Fibroblast of lung (primary cell): ENCODE data around the gene AGRN. TPM values are rescaled to one million over a fixed set of nuclear protein-coding genes. Genes with fewer than 3 reads are reported as not detected.

Experiments used
- DNase-seq, 2 donors: peaks; one replicate each; pipeline versions ENCODE4 v3.0.0 to v3.0.0-alpha.2; 2010; ENCODE audit warnings: low read depth in 2 of 2
- H2AFZ ChIP-seq: 2 replicates; pipeline ENCODE4 v1.5.1; 2012; ENCODE audit warnings: low read length, control low read depth, inconsistent platforms
- H3K27ac ChIP-seq: 2 replicates; pipeline ENCODE4 v1.5.1; 2011; ENCODE audit warnings: low read length, control low read depth; ENCODE audit not compliant: insufficient read depth
- H3K27me3 ChIP-seq: 2 replicates; pipeline ENCODE4 v1.5.1; 2011; ENCODE audit warnings: mild to moderate bottlenecking, low read length; ENCODE audit not compliant: control insufficient read depth, insufficient read depth
- H3K36me3 ChIP-seq: 2 replicates; pipeline ENCODE4 v1.5.1; 2011; ENCODE audit warnings: low read length; ENCODE audit not compliant: control insufficient read depth, insufficient read depth
- H3K4me1 ChIP-seq: 2 replicates; pipeline ENCODE4 v1.5.1; 2011; ENCODE audit warnings: low read length; ENCODE audit not compliant: control insufficient read depth, insufficient read depth; ENCODE audit errors: extremely low read depth
- H3K4me2 ChIP-seq: 2 replicates; pipeline ENCODE4 v1.5.1; 2011; ENCODE audit warnings: low read length, control low read depth; ENCODE audit not compliant: insufficient read depth; ENCODE audit errors: extremely low read depth
- H3K4me3 ChIP-seq, 4 experiments: fragments of 200-600 bp in 1 of 4; sonication (generic) in 1 of 4; replicated peaks in 1 of 4; 2 replicates each; pipeline ENCODE4 v1.5.1; 2011 to 2016; ENCODE audit warnings: low read length in 4 of 4, low read depth in 3 of 4, mild to moderate bottlenecking in 3 of 4, control low read depth in 2 of 4, inconsistent platforms in 1 of 4, mixed read lengths in 1 of 4; ENCODE audit not compliant: insufficient read depth in 1 of 4; ENCODE audit errors: control extremely low read depth in 1 of 4
- H3K79me2 ChIP-seq: 2 replicates; pipeline ENCODE4 v1.5.1; 2012; ENCODE audit warnings: mild to moderate bottlenecking, low read length, inconsistent platforms; ENCODE audit not compliant: control insufficient read depth, insufficient read depth
- H3K9ac ChIP-seq: 2 replicates; pipeline ENCODE4 v1.5.1; 2011; ENCODE audit warnings: mild to moderate bottlenecking, low read length, control low read depth; ENCODE audit not compliant: insufficient read depth
- H3K9me3 ChIP-seq: 2 replicates; pipeline ENCODE4 v1.5.1; 2012; ENCODE audit warnings: low read depth, low read length; ENCODE audit not compliant: control insufficient read depth, insufficient read depth
- H4K20me1 ChIP-seq: 2 replicates; pipeline ENCODE4 v1.5.1; 2011; ENCODE audit warnings: low read length; ENCODE audit not compliant: control insufficient read depth, insufficient read depth; ENCODE audit errors: extremely low read depth
- EZH2 ChIP-seq: IDR thresholded peaks from 2 replicates; pipeline ENCODE4 v1.5.1; 2012; ENCODE audit warnings: low read length, control low read depth, mild to moderate bottlenecking; ENCODE audit errors: missing control alignments
- polyA plus RNA-seq, 2 donors: library from polyadenylated mRNA; depleted of rRNA in 1 of 2; stranded (reverse) in 1 of 2; unstranded in 1 of 2; fragments of >200 nt; gene quantifications; 2 replicates each; pipeline ENCODE4 v1.2.1, GENCODE V29; 2011 to 2012; ENCODE audit warnings: missing spikeins in 1 of 2
- total RNA-seq: library from RNA; depleted of rRNA; stranded (reverse); fragments of >200 nt; gene quantifications from 2 replicates; pipeline ENCODE4 v1.2.1, GENCODE V29; 2014
- TF ChIP-seq, protein P1 (sequence below), 2 donors: IDR thresholded peaks in 1 of 2; conservative IDR thresholded peaks in 1 of 2; 1 replicate in 1 of 2; 2 replicates in 1 of 2; pipeline ENCODE4 v1.5.1; 2011 to 2012; ENCODE audit warnings: low read length in 2 of 2, control low read depth in 1 of 2, inconsistent platforms in 1 of 2, low read depth in 1 of 2, mild to moderate bottlenecking in 1 of 2

AGRN gene
- total and polyA plus RNA-seq, 2 donors (not counting 1 experiment from before 2014, with no cell fraction given), result 20.7 to 50.9 TPM

DNA sequence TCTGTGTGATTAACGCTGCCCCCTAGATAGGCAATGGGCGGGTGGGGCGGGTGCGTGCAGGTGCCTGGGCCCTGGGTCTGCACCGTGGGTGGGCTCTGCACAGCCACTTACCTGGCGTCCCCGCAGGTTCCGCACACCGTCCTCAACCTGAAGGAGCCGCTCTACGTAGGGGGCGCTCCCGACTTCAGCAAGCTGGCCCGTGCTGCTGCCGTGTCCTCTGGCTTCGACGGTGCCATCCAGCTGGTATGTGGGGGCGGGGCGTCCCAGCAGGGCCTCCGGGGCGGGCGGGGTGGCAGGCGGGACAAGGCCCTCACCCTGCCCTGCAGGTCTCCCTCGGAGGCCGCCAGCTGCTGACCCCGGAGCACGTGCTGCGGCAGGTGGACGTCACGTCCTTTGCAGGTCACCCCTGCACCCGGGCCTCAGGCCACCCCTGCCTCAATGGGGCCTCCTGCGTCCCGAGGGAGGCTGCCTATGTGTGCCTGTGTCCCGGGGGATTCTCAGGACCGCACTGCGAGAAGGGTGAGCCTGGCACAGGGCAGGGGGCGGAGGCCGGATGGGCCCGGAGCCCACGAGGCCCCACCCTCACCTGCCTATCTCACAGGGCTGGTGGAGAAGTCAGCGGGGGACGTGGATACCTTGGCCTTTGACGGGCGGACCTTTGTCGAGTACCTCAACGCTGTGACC, 31.3 kb downstream of the AGRN start:
- H3K27me3 ChIP-seq, result no peaks in the 10 kb centered on the region
- H3K36me3 ChIP-seq, result peaks cover 4% of the 10 kb centered on the region
- no peak overlapping the region for H3K9ac ChIP-seq
- H3K4me3 ChIP-seq, result no peak overlapping the region
- no peaks in the 10 kb centered on the region for H3K79me2 ChIP-seq
- H3K27ac ChIP-seq, result no peak overlapping the region
- no peak overlapping the region for H2AFZ ChIP-seq
- H3K9me3 ChIP-seq, result no peaks in the 10 kb centered on the region
- no peak for DNase-seq
- H4K20me1 ChIP-seq, result no peaks in the 10 kb centered on the region
- H3K4me1 ChIP-seq, result no peaks in the 10 kb centered on the region
- TF ChIP-seq EZH2, result no peak
- TF ChIP-seq, protein P1, sequence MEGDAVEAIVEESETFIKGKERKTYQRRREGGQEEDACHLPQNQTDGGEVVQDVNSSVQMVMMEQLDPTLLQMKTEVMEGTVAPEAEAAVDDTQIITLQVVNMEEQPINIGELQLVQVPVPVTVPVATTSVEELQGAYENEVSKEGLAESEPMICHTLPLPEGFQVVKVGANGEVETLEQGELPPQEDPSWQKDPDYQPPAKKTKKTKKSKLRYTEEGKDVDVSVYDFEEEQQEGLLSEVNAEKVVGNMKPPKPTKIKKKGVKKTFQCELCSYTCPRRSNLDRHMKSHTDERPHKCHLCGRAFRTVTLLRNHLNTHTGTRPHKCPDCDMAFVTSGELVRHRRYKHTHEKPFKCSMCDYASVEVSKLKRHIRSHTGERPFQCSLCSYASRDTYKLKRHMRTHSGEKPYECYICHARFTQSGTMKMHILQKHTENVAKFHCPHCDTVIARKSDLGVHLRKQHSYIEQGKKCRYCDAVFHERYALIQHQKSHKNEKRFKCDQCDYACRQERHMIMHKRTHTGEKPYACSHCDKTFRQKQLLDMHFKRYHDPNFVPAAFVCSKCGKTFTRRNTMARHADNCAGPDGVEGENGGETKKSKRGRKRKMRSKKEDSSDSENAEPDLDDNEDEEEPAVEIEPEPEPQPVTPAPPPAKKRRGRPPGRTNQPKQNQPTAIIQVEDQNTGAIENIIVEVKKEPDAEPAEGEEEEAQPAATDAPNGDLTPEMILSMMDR (conservative IDR thresholded peaks at IDR 0.05 in 1 of 2, IDR thresholded peaks at IDR 0.05 in 1 of 2; ENCODE audit: low read depth in 1 of 2, low read length in 2 of 2), result no peak
- no peak overlapping the region for H3K4me2 ChIP-seq

DNA sequence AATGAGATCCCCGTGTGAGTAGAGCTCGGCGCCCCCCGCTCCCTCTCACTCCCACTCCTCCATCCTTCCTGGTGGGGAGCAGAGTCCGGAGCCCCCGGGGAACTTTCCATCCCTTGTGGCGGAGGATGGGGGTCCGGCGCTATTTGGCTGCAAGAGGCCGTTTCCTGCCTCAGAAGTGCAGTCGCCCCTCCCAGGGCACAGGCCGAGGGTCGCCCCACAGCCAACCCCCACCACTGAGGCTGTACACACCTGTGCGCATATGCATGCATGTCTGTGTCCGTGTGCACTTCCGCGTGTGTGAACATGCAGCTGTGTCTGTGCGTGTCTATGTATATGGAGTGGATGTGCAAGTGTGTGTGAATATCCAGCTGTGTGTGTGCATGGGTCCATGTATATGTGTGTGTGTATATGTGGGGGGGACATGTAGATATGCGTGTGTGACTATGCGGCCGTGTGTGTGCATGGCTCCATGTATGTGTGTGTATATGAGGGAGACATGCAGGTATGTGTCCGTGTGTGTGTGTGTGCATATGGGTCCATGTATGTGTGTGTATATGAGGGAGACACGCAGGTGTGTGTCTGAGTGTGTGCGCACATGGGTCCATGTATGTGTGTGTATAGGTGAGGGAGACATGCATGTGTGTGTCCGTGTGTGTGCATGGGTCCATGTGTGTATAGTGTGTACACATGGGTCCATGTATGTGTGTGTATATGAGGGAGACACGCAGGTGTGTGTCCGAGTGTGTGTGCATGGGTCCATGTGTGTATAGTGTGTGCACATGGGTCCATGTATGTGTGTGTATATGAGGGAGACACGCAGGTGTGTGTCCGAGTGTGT, 32.3 kb downstream of the AGRN start:
- H3K4me1 ChIP-seq, result no peaks in the 10 kb centered on the region
- H3K79me2 ChIP-seq, result no peaks in the 10 kb centered on the region
- H3K27ac ChIP-seq, result no peak overlapping the region
- H2AFZ ChIP-seq, result no peak overlapping the region
- TF ChIP-seq, protein P1 (conservative IDR thresholded peaks at IDR 0.05 in 1 of 2, IDR thresholded peaks at IDR 0.05 in 1 of 2; ENCODE audit: low read depth in 1 of 2, low read length in 2 of 2), result no peak
- TF ChIP-seq EZH2, result no peak
- H3K9me3 ChIP-seq, result no peaks in the 10 kb centered on the region
- H3K36me3 ChIP-seq, result peaks cover 4% of the 10 kb centered on the region
- H4K20me1 ChIP-seq, result no peaks in the 10 kb centered on the region
- H3K27me3 ChIP-seq, result no peaks in the 10 kb centered on the region
- H3K4me3 ChIP-seq, result no peak overlapping the region
- H3K9ac ChIP-seq, result no peak overlapping the region
- H3K4me2 ChIP-seq, result no peak overlapping the region
- DNase-seq, result no peak

DNA sequence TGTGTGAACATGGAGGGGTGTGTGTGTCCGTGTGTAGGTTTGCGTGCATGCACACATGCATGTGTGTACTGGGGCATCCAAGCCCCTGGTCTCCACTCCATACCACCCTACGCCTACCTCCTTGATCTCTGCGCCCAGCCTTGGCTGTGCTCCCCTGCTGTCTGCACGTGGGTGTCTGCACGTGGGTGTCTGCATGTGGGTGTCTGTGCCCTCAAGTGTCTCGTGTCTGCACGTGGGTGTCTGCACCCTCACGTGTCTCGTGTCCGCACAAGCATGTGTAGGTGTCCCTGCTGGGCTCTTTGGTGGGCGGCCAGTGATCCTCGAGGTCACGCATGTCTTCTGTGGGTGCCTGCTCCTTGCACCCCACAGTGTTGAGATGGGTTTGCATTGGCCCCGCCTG, 33.1 kb downstream of the AGRN start:
- H3K36me3 ChIP-seq, result peaks cover 4% of the 10 kb centered on the region
- no peak overlapping the region for H3K27ac ChIP-seq
- H3K4me1 ChIP-seq, result no peaks in the 10 kb centered on the region
- TF ChIP-seq, protein P1 (conservative IDR thresholded peaks at IDR 0.05 in 1 of 2, IDR thresholded peaks at IDR 0.05 in 1 of 2; ENCODE audit: low read depth in 1 of 2, low read length in 2 of 2), result no peak
- no peak for TF ChIP-seq EZH2
- H3K9me3 ChIP-seq, result no peaks in the 10 kb centered on the region
- no peaks in the 10 kb centered on the region for H4K20me1 ChIP-seq
- no peaks in the 10 kb centered on the region for H3K27me3 ChIP-seq
- no peak overlapping the region for H3K9ac ChIP-seq
- H3K79me2 ChIP-seq, result no peaks in the 10 kb centered on the region
- H3K4me2 ChIP-seq, result no peak overlapping the region
- no peak overlapping the region for H3K4me3 ChIP-seq
- no peak for DNase-seq
- H2AFZ ChIP-seq, result no peak overlapping the region
